Esophagus (tissue), 2 donors: ENCODE data around the gene DNAJC19. TPM values are rescaled to one million over a fixed set of nuclear protein-coding genes. Genes with fewer than 3 reads are reported as not detected.
A peak's percentile ranks its signal among the peaks of the same experiment; 100 is the strongest.
"Not testable (repeated sequence)": the region's sequence is repeated elsewhere in the genome, so short reads cannot be mapped to it uniquely, and the experiment has no call there.

Source experiments
- H3K27ac ChIP-seq, 2 donors: one replicate each; pipeline ENCODE4 v1.5.1; 2013; ENCODE audit warnings: low read depth in 2 of 2, mild to moderate bottlenecking in 2 of 2, inconsistent platforms in 1 of 2, low read length in 1 of 2, moderate library complexity in 1 of 2
- H3K27me3 ChIP-seq, 2 donors: one replicate each; pipeline ENCODE4 v1.6.1; 2013; ENCODE audit warnings: low read length in 2 of 2, control low read depth in 1 of 2, mild to moderate bottlenecking in 1 of 2; ENCODE audit not compliant: insufficient read depth in 2 of 2, control insufficient read depth in 1 of 2
- H3K36me3 ChIP-seq, 2 donors: one replicate each; pipeline ENCODE4 v1.6.1; 2013; ENCODE audit warnings: low read length in 1 of 2; ENCODE audit not compliant: control insufficient read depth in 2 of 2, insufficient read depth in 2 of 2
- H3K4me1 ChIP-seq, 2 donors: one replicate each; pipeline ENCODE4 v1.6.1; 2013; ENCODE audit warnings: low read length in 1 of 2; ENCODE audit not compliant: control insufficient read depth in 2 of 2, insufficient read depth in 2 of 2
- H3K4me3 ChIP-seq, 2 donors: one replicate each; pipeline ENCODE4 v1.5.1; 2013; ENCODE audit warnings: low read length in 2 of 2, mild to moderate bottlenecking in 2 of 2, low read depth in 1 of 2, moderate library complexity in 1 of 2
- H3K9me3 ChIP-seq, 2 donors: one replicate each; pipeline ENCODE4 v1.6.1; 2013; ENCODE audit warnings: mild to moderate bottlenecking in 2 of 2, low read depth in 1 of 2, low read length in 1 of 2, moderate library complexity in 1 of 2; ENCODE audit not compliant: control insufficient read depth in 2 of 2, insufficient read depth in 1 of 2
- WGBS, 2 donors: extraction: QIAGEN DNeasy Blood & Tissue Kit; methylation state at CpG; one replicate each; pipeline ENCODE4 v1.1.7; 2013; 5-methylcytosine and 5-hydroxymethylcytosine counted together
- polyA plus RNA-seq, 2 donors: library from polyadenylated mRNA; stranded (reverse); fragments of 200-250 nt; gene quantifications; one replicate each; pipeline ENCODE4 v1.2.3, GENCODE V29; 2013
- donor health status: healthy with polysubstance abuse.
- donor health status: Bipolar disorder and iron deficiency.

The DNAJC19 gene
- polyA plus RNA-seq, 2 donors = 35.6 to 36.1 TPM

DNA sequence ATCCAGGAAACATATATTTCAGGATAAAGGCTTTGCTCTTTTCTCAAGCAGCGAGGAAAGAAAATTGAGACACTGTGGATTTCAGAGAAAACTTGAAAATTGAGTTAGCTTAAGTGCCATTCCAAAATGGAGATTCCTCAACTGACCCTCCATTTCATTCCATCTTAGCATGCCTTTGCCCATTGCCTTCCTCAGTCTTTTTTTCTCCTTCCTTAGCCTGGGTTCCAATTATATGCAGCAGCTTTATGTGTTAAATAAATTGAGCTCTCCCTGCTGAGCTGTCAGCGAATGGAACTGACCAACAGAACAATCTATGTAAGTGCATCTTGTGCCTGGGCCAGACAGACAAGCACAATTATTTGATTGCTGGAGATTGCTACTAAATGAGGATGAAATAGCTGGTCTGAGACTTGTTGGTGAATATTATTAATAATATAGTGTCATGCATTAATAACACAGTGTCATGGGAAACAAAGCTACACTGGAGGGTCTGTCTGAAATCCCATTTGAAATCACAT lies 6.9 kb upstream of the DNAJC19 start:
- 89 to 94% methylated on average over 2 of the region's 2 CpGs for whole genome bisulfite sequencing, 2 donors
- no peaks in the 10 kb centered on the region for H3K27me3 ChIP-seq
- H3K27ac ChIP-seq = no peak overlapping the region
- H3K36me3 ChIP-seq = no peaks in the 10 kb centered on the region
- H3K4me3 ChIP-seq = no peak overlapping the region
- H3K4me1 ChIP-seq = no peaks in the 10 kb centered on the region
- H3K9me3 ChIP-seq = no peaks in the 10 kb centered on the region

DNA sequence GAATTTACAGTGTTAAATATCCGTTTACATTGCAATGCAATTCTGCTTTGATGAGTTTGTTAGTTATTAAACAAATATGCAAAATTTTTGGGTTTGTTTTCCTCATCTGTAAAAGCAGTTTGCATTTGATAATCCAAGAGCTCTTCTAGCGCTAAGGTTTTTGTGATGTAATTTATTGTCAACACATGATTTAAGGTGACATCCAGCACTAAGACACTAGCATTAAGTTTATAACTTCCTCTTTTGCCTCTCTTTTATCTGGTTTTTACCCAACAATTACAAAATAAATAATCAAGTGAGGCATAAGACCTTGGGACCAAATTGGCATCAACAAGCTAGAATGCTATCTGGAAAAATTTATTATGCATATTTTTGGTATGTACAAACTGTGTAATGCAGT lies 969 bp upstream of the DNAJC19 start:
- WGBS, 2 donors = 20 to 21% methylated on average over 2 of the region's 2 CpGs
- no peak overlapping the region for H3K27ac ChIP-seq
- H3K9me3 ChIP-seq = no peaks in the 10 kb centered on the region
- no peaks in the 10 kb centered on the region for H3K36me3 ChIP-seq
- no peaks in the 10 kb centered on the region for H3K4me1 ChIP-seq
- no peaks in the 10 kb centered on the region for H3K27me3 ChIP-seq
- H3K4me3 ChIP-seq = peak overlapping the region in 1 of 2 donors; percentile 80

DNA sequence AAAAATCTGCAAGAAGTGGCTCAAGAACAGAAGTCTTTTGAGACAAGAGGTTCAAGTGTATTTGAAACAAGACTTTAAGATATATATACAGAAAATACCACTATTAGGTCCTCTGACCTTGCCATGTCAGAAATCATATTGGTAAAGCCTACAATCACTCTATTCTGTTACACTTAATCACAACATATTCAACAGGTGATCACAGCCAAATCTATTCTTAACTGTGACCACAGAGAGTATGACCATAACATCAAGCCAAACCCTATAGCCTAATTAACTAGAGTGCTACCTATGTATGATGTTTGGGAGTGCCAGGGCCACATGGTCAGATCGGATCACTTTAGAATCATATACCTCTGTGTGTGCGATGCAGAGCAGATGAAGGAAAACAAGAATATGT lies 2.2 kb downstream of the DNAJC19 start:
- Histone ChIP-seq H3K4me1 (no peaks in the 10 kb centered on the region), H3K36me3 (no peaks in the 10 kb centered on the region), H3K27me3 (no peaks in the 10 kb centered on the region), H3K9me3 (no peaks in the 10 kb centered on the region), H3K4me3 (no peak overlapping the region), H3K27ac (no peak overlapping the region)
- WGBS, 2 donors = 88 to 96% methylated on average over 2 of the region's 2 CpGs

DNA sequence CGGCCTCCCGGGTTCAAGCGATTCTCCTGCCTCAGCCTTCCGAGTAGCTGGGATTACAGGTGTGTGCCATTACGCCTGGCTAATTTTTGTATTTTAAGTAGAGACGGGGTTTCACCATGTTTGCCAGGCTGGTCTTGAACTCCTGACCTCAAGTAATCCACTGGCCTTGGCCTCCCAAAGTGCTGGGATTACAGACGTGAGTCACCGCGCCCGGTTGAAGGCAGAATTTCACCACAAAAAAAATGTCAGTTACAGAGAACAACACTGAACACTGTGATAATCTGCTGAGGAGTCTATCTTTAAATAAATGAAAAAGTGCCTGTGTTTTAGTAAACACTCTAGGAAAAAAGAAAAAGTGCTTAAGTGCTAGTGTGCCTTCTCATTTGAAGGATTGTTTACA lies 3.2 kb downstream of the DNAJC19 start:
- not testable (repeated sequence) for H3K27me3 ChIP-seq, H3K36me3 ChIP-seq, H3K9me3 ChIP-seq, H3K4me1 ChIP-seq, H3K4me3 ChIP-seq, H3K27ac ChIP-seq
- 88 to 89% methylated on average over 10 of the region's 10 CpGs for WGBS, 2 donors

DNA sequence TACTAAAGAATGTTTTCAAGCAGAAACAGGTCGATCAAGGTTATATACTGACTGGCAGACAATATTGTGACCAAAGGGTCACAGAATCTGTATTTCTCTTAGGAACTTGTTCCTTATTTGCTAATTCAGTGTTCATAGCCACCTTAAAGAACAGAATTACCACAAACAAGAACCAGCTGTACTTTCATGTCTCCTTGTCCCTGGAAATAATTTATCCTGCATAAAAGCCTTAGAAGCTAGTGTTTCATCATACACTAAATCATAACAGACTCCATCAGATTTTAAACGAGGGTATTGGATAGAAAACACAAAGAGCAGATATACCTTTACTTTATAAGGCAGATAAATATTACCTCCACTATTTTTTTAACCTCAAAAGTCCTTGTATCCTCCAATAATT lies 6.4 kb downstream of the DNAJC19 start:
- Histone ChIP-seq H3K9me3 (no peaks in the 10 kb centered on the region), H3K36me3 (peaks cover 0 to 2% of the 10 kb centered on the region in 2 donors), H3K4me3 (no peak overlapping the region), H3K4me1 (no peaks in the 10 kb centered on the region), H3K27ac (no peak overlapping the region), H3K27me3 (no peaks in the 10 kb centered on the region)
- WGBS, 2 donors = 67 to 69% methylated on average over 2 of the region's 2 CpGs

DNA sequence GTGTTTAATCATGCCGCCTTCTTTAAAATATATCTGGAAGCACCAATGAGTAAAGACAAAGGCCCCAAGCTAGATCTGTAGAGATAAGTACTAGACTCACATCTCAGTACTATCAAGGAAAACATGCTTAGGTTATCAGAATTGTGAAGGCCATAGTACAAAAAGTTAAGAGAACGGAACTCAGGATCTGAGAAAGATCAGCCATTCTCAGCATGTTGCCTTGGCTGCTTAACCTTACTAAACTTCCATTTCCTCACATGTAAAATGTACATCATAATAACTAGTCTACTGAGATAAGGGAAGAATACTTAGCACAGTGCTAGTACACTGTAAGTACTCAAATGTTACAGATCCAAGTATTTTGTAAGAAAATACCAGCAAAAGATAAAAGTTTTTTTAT lies 7.6 kb downstream of the DNAJC19 start:
- Histone ChIP-seq H3K27ac (no peak overlapping the region), H3K36me3 (peaks cover 0 to 2% of the 10 kb centered on the region in 2 donors), H3K4me3 (no peak overlapping the region), H3K9me3 (no peaks in the 10 kb centered on the region), H3K27me3 (no peaks in the 10 kb centered on the region), H3K4me1 (no peaks in the 10 kb centered on the region)
- WGBS, 2 donors = 84 to 93% methylated on average over 2 of the region's 2 CpGs

DNA sequence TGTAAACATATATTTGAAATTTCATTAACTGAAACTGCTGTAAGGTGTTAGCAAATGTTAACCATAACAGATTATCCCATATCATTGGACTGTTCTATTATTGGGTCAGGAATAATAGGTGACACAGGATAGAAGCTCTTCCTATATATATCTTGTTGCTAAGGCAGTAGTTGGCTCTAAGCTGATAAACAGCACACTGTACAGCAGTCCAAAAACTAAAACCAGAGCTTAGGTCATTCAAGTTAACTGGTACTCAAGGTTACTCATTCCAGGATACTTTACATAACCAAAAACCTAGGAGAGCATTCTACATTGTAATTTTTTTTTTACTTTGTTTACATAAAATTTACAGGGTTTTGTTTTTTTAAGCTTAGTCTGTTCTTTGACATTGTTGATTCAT lies 8.9 kb downstream of the DNAJC19 start:
- Histone ChIP-seq H3K36me3 (peaks cover 0 to 2% of the 10 kb centered on the region in 2 donors), H3K4me1 (no peaks in the 10 kb centered on the region), H3K4me3 (no peak overlapping the region), H3K27me3 (no peaks in the 10 kb centered on the region), H3K27ac (no peak overlapping the region), H3K9me3 (no peaks in the 10 kb centered on the region)

DNA sequence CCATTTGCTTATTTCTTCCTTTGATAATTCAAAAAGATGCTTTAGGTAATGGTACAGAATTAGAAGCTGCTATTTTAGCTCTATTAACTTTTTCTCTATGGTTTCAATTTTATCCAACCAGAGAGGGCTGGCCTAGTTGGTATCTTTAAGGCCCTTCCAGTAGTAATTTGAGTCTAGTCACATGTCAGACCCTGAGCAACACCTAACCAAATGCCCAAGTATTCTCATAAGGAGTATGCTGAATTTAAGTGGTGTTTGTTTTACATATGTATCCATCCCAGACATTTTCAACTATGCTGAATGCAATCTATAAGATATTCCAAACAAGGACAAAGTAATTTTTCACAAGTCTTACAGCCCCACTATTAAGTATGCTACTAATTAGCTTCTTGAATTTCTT lies 9.6 kb downstream of the DNAJC19 start:
- no peak overlapping the region for H3K4me3 ChIP-seq
- H3K4me1 ChIP-seq = no peaks in the 10 kb centered on the region
- H3K27ac ChIP-seq = no peak overlapping the region
- H3K36me3 ChIP-seq = peaks cover 0 to 2% of the 10 kb centered on the region in 2 donors
- no peaks in the 10 kb centered on the region for H3K9me3 ChIP-seq
- no peaks in the 10 kb centered on the region for H3K27me3 ChIP-seq

DNA sequence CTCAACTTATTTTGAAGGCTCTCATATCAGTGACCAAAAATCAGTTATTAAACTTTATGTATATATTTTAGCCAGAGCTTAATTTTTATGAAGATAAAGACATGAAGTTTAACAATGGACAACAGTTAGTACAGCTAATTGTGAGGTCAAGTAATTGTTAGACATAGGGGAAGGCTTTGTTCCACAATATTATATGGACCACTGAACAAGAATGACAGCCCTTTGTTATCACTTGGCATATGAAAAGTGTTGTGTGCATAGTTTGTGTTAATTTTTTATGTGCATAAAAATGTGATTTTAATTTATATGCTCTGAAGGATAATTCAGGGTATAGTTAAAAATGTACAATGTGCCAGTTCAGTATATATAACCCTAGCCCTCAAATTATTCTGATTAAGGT lies 12.0 kb downstream of the DNAJC19 start:
- no peak overlapping the region for H3K4me3 ChIP-seq
- H3K27me3 ChIP-seq = no peaks in the 10 kb centered on the region
- peaks cover 0 to 4% of the 10 kb centered on the region in 2 donors for H3K36me3 ChIP-seq
- no peaks in the 10 kb centered on the region for H3K4me1 ChIP-seq
- no peaks in the 10 kb centered on the region for H3K9me3 ChIP-seq
- H3K27ac ChIP-seq = no peak overlapping the region

DNA sequence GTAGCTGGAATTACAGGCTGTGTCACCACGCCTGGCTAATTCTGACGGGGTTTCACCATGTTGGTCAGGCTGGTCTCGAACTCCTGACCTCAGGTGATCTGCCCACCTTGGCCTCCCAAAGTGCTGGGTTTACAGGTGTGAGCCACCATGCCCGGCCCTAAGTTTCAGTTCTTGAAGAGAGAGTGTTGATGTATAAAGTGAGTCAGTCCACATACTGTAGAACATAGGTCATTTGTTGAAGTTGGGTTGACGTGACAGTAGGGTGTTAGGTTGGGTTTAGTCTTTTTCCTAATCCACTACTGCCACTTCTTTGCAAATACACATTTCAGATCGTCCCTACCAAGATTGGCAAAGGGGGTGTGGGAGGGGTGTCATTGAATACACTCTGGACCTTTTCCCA lies 15.2 kb downstream of the DNAJC19 start:
- H3K9me3 ChIP-seq = no peaks in the 10 kb centered on the region
- H3K4me1 ChIP-seq = no peaks in the 10 kb centered on the region
- no peak overlapping the region for H3K27ac ChIP-seq
- H3K36me3 ChIP-seq = peaks cover 0 to 9% of the 10 kb centered on the region in 2 donors
- H3K27me3 ChIP-seq = no peaks in the 10 kb centered on the region
- H3K4me3 ChIP-seq = no peak overlapping the region
- WGBS, 2 donors = 92 to 93% methylated on average over 6 of the region's 6 CpGs
